Measurements from ENCODE around the gene PACSIN3.

GRCh38 chr11:47175746-47176327 lies 10.4 kb downstream of the PACSIN3 start:
- TF ChIP-seq CTCF (conservative IDR thresholded peaks at IDR 0.05) (no peak), ZFX (IDR thresholded peaks at IDR 0.05) (no peak)
